Suppressor macrophage treated with lipopolysaccharide for 1 hour (primary cell): Measurements from ENCODE around the gene UTP25.

Experiments used
- DNase-seq, 3 donors: peaks; one replicate each; pipeline ENCODE4 v3.0.0-alpha.2; 2020 to 2022

Gene UTP25

GRCh38 chr1:209844695-209845407 lies 17.1 kb downstream of the UTP25 start:
- DNase-seq = no peak

DNA sequence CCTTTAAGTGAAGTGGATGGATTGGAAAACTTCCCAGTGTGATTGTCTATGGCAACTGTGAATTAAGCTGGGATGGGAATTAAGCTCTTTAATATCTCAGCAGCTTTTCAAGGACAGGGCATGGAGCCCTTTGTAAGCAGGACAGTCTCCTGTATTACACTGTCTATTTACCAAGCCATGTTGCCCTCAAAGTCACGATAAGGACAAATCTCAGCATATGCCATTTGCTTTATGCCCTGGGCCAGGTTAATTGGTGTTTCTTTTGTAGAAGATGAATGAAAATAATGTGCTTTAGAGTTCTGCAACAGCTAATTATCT lies 17.6 kb downstream of the UTP25 start:
- DNase-seq = no peak

DNA sequence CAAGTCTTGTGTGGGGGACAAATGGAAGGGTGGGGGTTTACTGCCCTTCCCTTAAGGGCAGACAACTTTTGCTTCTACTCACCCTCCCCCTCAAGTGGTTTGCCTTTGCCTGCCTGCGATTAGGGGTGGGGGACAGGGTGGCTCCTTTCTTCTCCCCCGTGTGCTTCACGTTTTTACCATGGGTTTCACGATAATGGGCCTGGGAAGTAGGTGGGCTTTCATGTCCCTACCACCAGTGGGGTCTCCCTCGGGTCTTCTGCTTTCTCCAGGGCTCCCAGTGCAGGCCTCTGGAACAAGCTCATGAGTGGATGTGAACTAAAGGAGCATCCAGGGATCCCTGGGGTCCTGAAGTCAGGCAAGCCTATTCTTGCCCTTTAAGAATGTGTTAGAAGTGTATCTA lies 21.6 kb downstream of the UTP25 start:
- DNase-seq = no peak

GRCh38 chr1:209850342-209850979 lies 22.7 kb downstream of the UTP25 start:
- peak; percentile 35 to 58 (median 41) for DNase-seq

DNA sequence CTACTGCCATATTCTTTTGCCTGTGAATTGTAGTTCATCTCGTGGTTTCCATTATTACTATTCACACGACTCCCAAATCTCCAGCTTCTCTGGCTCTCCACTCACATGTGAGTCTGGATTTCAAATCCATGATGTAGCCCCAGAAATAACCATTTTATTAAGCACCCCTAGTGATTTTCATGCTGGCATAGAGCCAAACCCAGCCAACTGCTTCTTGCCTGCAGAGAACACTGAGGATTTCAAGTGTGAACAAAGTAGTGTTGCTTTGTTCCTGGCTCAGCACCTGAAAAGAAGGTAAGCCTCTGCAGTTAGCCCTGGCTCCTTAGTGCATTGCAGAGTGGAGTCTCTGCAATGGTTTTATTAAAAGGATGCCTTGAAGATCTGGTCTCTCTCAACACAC lies 25.9 kb downstream of the UTP25 start:
- no peak for DNase-seq

DNA sequence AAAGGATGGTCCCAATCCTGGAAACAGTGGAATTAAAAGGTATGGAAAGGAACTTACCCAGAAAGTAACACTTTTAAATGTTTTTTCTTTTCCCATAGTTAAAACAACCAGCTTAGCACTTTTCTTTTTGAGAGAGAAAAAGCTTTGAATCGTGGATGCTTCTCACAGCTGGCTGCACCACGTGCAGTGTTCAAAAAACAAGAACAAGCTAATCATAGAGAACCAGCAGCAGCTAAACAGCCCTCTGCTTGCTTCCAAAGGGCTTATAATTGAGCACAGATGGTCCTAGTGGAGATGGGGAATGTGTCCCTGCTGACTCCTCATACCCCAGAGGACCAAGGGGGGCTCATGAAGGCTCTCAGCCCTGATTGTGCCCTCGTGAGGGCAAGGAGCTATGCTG lies 26.4 kb downstream of the UTP25 start:
- DNase-seq = no peak

DNA sequence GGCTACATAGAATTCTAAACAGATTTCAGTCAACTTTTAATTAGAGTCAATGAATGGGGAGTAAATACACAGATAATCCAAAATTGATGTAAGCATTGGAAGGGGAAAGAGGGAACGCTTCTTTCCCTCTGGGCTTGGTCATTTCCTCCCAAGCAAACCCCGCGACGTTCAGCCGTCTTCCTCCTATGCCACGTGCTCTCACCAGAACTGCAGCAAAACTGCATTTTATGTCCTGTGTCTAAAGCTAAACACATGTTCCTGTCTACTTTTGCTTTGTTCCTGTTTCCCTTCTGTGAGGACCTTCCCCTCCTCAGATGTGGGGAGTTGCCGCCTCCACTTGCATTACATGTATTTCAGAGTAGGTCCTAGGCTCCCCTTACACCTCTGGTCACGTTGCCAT lies 27.2 kb downstream of the UTP25 start:
- peak; percentile 28 to 45 (median 36) for DNase-seq

DNA sequence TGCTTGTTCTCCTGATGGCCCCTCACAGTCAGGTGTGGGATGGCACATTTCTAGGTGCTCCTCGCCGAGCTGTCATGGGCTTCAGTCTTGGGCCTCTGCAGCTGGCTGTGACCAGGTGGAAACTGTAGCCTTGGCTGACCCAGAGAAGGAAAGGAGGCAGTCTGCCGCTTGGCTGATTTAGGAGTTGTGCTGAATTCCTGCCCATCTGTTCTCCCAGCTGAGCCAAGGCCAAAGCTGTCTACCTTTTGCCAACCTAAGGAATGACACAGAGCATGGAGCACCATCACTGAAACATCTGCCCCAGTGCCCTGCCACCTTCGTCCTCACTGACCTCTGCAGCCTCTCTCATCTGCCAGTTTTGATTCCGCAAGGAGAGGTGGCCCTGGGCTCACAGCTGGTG lies 27.9 kb downstream of the UTP25 start:
- no peak for DNase-seq

- no peak for DNase-seq
These were observed 30.9 kb downstream of the UTP25 start for GRCh38 chr1:209858561-209859103.

GRCh38 chr1:209860293-209860881 lies 32.6 kb downstream of the UTP25 start:
- peak; percentile 88 to 92 (median 92) for DNase-seq

GRCh38 chr1:209861242-209861641 lies 33.5 kb downstream of the UTP25 start:
- DNase-seq = no peak

GRCh38 chr1:209862391-209863356 lies 34.9 kb downstream of the UTP25 start:
- DNase-seq = no peak

DNA sequence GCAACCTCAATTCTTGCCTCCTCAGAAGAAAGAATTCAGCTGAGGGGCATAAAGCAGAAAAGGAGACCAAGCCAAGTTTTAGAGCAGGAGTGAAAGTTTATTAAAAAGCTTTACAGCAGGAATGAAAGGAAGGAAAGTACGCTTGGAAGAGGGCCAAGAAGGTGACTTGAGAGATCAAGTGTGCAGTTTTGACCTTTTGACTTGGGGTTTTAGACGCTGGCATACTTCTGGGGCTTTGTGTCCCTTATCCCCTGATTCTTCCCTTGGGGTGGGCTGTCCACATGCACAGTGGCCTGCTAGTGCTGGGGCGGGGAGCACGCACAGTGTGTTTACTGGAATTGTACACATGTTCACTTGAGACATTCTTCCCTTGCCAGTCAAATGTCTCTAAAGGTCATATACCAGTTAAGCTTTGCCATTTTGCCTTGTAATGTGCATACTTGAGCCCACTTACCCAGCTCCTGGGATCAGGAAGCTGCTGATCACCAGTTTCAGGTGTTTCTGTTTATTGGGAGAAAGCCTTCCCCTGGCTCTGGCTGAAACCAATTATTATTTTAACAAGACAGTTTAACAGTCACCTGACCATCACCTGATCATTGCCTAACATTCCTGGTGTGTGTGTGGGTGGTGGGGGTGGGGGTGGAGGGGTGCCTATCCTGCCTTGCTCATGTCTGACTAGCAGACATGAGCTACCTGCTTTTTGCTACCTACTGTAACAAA lies 36.2 kb downstream of the UTP25 start:
- no peak for DNase-seq

DNA sequence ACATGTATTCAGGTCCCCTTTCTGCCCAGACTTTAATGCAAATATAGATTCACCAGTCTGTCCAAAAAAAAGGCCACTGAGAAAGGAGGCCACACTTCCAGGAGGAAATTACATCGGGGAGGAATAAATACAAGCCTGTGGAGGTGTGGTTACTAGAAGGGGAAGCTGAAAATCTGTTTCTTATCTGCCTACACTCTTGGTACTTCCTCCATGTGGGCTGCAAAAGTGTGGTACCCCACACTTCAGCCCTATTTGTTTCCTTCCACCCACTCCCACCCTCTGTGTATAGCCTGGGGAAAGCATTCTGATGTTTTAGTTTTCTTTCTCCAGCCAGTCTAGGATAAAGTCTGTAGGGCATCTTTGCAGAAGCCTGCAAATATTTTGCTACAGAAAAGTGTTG lies 38.4 kb downstream of the UTP25 start:
- DNase-seq = peak; percentile 10 to 35 (median 32)

- DNase-seq = no peak
These were observed 41.7 kb downstream of the UTP25 start for GRCh38 chr1:209869291-209870149.

DNA sequence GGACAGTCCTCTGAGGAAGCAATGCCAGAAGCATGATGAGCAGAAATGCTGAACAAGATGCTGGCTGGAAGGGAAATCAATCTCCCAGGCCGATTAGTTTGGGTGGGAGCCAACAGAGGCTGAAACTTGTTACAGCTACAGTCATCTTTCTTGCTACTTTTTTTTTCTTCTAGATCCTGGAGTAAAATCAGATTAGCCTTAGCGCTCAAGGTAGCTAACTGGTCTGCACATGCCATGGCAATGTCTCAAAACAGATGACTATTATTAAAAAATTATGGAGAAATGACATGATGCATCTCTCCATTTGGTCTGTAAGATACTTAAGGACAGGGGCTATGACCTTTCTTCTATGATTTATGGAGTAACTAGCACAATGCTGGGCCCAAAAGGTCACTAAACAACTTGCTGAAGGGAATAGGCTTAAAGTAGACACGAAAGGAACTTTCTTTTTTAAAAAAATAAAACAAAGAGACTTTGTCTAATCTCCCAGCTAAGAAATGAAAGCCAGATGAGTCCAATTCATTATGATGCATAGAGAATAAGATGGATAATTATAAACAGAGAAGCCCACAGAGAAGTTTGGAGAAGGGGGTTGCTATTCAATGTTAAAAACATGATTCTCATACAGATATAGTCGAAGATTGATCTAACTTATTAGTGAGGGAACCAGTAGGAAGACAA lies 42.5 kb downstream of the UTP25 start:
- no peak for DNase-seq

- DNase-seq = no peak
These were observed 43.2 kb downstream of the UTP25 start for GRCh38 chr1:209871006-209871405.

- no peak for DNase-seq
These were observed 43.7 kb downstream of the UTP25 start for GRCh38 chr1:209871430-209871829.

GRCh38 chr1:209873067-209873799 lies 45.5 kb downstream of the UTP25 start:
- no peak for DNase-seq

- DNase-seq = no peak
These were observed 47.7 kb downstream of the UTP25 start for GRCh38 chr1:209875515-209875914.
